Calu3 (cell line): ENCODE results near the gene ULK4. TPM values are rescaled to one million over a fixed set of nuclear protein-coding genes. Genes with fewer than 3 reads are reported as not detected.
"Not testable (repeated sequence)": the region's sequence is repeated elsewhere in the genome, so short reads cannot be mapped to it uniquely, and the experiment has no call there.

Experiments used
- BruUV-seq: library from RNA; stranded (reverse); fragments of 400-500 nt; replicated peaks from 2 replicates; lab custom pipeline; 2021; lab: Mats Ljungman, UMichigan
- CTCF ChIA-PET: fragments of 300-600 bp; sonication (Branson Sonifier 250); formaldehyde crosslinking; loops from one replicate; lab custom pipeline; 2022; ENCODE audit warnings: antibody characterized with exemption; lab: Charles Lee
- DNase-seq: peaks from one replicate; pipeline ENCODE4 v3.0.0; 2022
- H3K27ac Mint-ChIP-seq: one replicate; pipeline ENCODE4 v1.8.0; 2022; ENCODE audit warnings: mixed read lengths; ENCODE audit not compliant: unreplicated experiment
- H3K27me3 Mint-ChIP-seq: one replicate; pipeline ENCODE4 v1.8.0; 2022; ENCODE audit warnings: mixed read lengths; ENCODE audit not compliant: unreplicated experiment
- H3K36me3 Mint-ChIP-seq: one replicate; pipeline ENCODE4 v1.8.0; 2022; ENCODE audit warnings: mild to moderate bottlenecking, moderate library complexity, mixed read lengths; ENCODE audit not compliant: insufficient read depth, unreplicated experiment
- H3K4me1 Mint-ChIP-seq: one replicate; pipeline ENCODE4 v1.8.0; 2022; ENCODE audit warnings: mild to moderate bottlenecking, low read depth, mixed read lengths; ENCODE audit not compliant: unreplicated experiment
- H3K4me3 Mint-ChIP-seq: one replicate; pipeline ENCODE4 v1.8.0; 2022; ENCODE audit warnings: mild to moderate bottlenecking, low read depth, moderate library complexity, mixed read lengths; ENCODE audit not compliant: unreplicated experiment
- H3K9me3 Mint-ChIP-seq: one replicate; pipeline ENCODE4 v1.8.0; 2022; ENCODE audit warnings: low read depth, mixed read lengths; ENCODE audit not compliant: unreplicated experiment
- intact Hi-C: fragments of 100-400 bp; cut with micrococcal nuclease; formaldehyde crosslinking; loops from one replicate; pipeline ENCODE4 v1.10.0; 2022; ENCODE audit not compliant: unreplicated experiment
- total RNA-seq: library from RNA; stranded (reverse); gene quantifications from 2 replicates; pipeline ENCODE4 v1.2.3, GENCODE V29; 2022
- TF ChIP-seq, protein P1 (sequence below): fragments of 200-600 bp; IDR thresholded peaks from one replicate; pipeline ENCODE4 v1.8.0; 2022; ENCODE audit warnings: antibody characterized with exemption; ENCODE audit not compliant: unreplicated experiment

The ULK4 gene
- total RNA-seq, 1 experiment from 2014 or later: 8.7 TPM

DNA sequence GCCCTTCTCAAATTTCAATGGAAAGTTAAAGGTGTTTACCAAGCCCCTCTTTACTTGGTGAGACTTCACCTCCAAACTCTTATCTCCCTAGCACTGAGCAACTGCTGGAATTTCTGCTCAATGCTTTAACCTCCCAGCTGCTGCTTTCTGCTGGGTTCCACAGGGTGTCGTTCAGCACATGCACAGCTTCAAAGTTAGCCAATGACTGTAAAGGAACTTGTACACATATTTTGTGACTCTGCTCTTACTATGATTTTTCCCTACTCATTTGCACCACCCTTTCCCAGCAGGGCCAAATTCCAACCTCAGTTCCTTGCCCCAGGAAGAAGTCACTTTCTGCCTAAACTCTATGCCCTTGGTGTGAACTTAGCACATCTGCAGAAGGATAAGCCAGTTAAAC is 89.7 kb downstream of the ULK4 start:
- CTCF ChIA-PET: no interaction called here
- no peaks in the 10 kb centered on the region for H3K4me1 Mint-ChIP-seq
- no peak overlapping the region for H3K27ac Mint-ChIP-seq
- intact Hi-C loops: loop anchor here (10.0 kb wide), 1 partner anchor 1147 kb away; no protein-coding TSS in a partner anchor
- H3K36me3 Mint-ChIP-seq: no peaks in the 10 kb centered on the region
- TF ChIP-seq, protein P1, sequence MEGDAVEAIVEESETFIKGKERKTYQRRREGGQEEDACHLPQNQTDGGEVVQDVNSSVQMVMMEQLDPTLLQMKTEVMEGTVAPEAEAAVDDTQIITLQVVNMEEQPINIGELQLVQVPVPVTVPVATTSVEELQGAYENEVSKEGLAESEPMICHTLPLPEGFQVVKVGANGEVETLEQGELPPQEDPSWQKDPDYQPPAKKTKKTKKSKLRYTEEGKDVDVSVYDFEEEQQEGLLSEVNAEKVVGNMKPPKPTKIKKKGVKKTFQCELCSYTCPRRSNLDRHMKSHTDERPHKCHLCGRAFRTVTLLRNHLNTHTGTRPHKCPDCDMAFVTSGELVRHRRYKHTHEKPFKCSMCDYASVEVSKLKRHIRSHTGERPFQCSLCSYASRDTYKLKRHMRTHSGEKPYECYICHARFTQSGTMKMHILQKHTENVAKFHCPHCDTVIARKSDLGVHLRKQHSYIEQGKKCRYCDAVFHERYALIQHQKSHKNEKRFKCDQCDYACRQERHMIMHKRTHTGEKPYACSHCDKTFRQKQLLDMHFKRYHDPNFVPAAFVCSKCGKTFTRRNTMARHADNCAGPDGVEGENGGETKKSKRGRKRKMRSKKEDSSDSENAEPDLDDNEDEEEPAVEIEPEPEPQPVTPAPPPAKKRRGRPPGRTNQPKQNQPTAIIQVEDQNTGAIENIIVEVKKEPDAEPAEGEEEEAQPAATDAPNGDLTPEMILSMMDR: no peak
- BruUV-seq: no TSS peak
- no peak overlapping the region for H3K4me3 Mint-ChIP-seq
- no peak for DNase-seq
- H3K9me3 Mint-ChIP-seq: no peaks in the 10 kb centered on the region
- H3K27me3 Mint-ChIP-seq: no peaks in the 10 kb centered on the region

DNA sequence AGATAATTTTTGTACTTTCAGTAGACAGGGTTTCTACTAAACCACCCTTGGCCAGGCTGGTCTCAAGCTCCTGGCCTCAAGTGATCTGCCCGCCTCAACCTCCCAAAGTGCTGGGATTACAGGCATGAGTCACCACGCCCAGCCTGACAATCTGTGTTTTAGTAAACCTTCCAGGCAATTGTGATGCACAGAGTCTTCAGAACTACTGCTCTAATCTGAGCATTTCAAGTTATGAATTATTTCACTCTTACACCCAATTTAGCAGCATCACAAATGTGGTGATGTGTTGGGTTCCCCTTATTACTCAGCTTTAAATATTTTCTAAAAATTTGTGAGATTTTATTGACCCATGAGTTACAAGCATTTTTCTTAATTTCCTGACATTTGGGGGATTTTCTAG is 94.4 kb downstream of the ULK4 start:
- intact Hi-C loops: no loop called here
- TF ChIP-seq, protein P1: no peak
- DNase-seq: no peak
- Mint-ChIP-seq H3K4me3 (no peak overlapping the region), H3K27me3 (no peaks in the 10 kb centered on the region), H3K27ac (no peak overlapping the region), H3K4me1 (no peaks in the 10 kb centered on the region), H3K9me3 (no peaks in the 10 kb centered on the region), H3K36me3 (no peaks in the 10 kb centered on the region)
- CTCF ChIA-PET: no interaction called here
- no TSS peak for BruUV-seq

GRCh38 chr3:41866298-41866697 is 95.6 kb downstream of the ULK4 start:
- no peak for DNase-seq
- intact Hi-C loops: no loop called here
- Mint-ChIP-seq H3K27ac (no peak overlapping the region), H3K9me3 (no peaks in the 10 kb centered on the region), H3K4me3 (no peak overlapping the region), H3K4me1 (no peaks in the 10 kb centered on the region), H3K36me3 (no peaks in the 10 kb centered on the region), H3K27me3 (no peaks in the 10 kb centered on the region)
- no TSS peak for BruUV-seq
- TF ChIP-seq, protein P1: no peak
- CTCF ChIA-PET: no interaction called here

GRCh38 chr3:41863024-41863423 is 98.9 kb downstream of the ULK4 start:
- CTCF ChIA-PET: no interaction called here
- DNase-seq: peak; percentile 18
- H3K4me1 Mint-ChIP-seq: no peaks in the 10 kb centered on the region
- intact Hi-C loops: no loop called here
- no TSS peak for BruUV-seq
- TF ChIP-seq, protein P1: no peak
- H3K36me3 Mint-ChIP-seq: no peaks in the 10 kb centered on the region
- no peak overlapping the region for H3K27ac Mint-ChIP-seq
- H3K9me3 Mint-ChIP-seq: no peaks in the 10 kb centered on the region
- no peaks in the 10 kb centered on the region for H3K27me3 Mint-ChIP-seq
- H3K4me3 Mint-ChIP-seq: no peak overlapping the region

DNA sequence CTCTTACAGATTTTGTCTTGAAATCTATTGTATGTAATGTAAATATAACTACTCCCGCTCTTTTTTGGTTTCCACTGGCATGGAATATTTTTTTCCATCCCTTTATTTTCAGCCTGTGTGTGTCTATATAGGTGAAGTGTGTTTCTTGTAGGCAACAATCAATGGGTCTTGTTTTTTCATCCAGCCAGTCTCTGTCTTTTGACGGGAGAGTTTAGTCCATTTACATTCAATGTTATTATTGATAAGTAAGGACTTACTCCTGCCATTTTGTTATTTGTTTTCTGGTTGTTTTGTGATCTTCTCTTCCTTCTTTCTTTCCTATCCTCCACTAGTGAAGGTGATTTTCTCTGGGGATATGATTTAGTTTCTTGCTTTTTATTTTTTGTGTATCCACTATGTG is 101.4 kb downstream of the ULK4 start:
- H3K4me3 Mint-ChIP-seq, H3K36me3 Mint-ChIP-seq, H3K4me1 Mint-ChIP-seq, H3K27ac Mint-ChIP-seq, DNase-seq, CTCF ChIA-PET, BruUV-seq, intact Hi-C loops, H3K27me3 Mint-ChIP-seq, H3K9me3 Mint-ChIP-seq: not testable (repeated sequence)
